ENCODE measurements around the gene PGM2L1. TPM values are rescaled to one million over a fixed set of nuclear protein-coding genes. Genes with fewer than 3 reads are reported as not detected.

Gene PGM2L1
- total RNA-seq, 2 experiments from 2014 or later, result 8.8 to 11.0 TPM

GRCh38 chr11:74288911-74289310 is 109.3 kb downstream of the PGM2L1 start:
- no peak for DNase-seq
- POLR2A ChIA-PET, result no interaction called here
- H3K27me3 Mint-ChIP-seq, result peaks cover 5% of the 10 kb centered on the region
- CTCF ChIA-PET, result no interaction called here
- no peak overlapping the region for H3K4me3 Mint-ChIP-seq
- H3K4me1 Mint-ChIP-seq, result peaks cover 6% of the 10 kb centered on the region
- no peaks in the 10 kb centered on the region for H3K36me3 Mint-ChIP-seq (ENCODE audit: low read depth)
- no peak for ATAC-seq
- intact Hi-C loops (cut with DNase I, micrococcal nuclease), result no loop called here
- no peak overlapping the region for H3K27ac Mint-ChIP-seq
- no peaks in the 10 kb centered on the region for H3K9me3 Mint-ChIP-seq (ENCODE audit: low read depth)

GRCh38 chr11:74288161-74288560 is 110.1 kb downstream of the PGM2L1 start:
- Mint-ChIP-seq H3K27ac (no peak overlapping the region), H3K9me3 (ENCODE audit: low read depth) (no peaks in the 10 kb centered on the region), H3K36me3 (ENCODE audit: low read depth) (no peaks in the 10 kb centered on the region), H3K27me3 (peaks cover 3% of the 10 kb centered on the region), H3K4me3 (no peak overlapping the region), H3K4me1 (peaks cover 6% of the 10 kb centered on the region)
- intact Hi-C loops (cut with DNase I, micrococcal nuclease), result no loop called here
- ATAC-seq, result peak; percentile 85
- DNase-seq, result peak; percentile 28
- POLR2A ChIA-PET, result no interaction called here
- CTCF ChIA-PET, result no interaction called here

- ATAC-seq (no peak), DNase-seq (no peak)
- ChIA-PET CTCF (no interaction called here), POLR2A (no interaction called here)
- no peak overlapping the region for H3K27ac Mint-ChIP-seq
- H3K4me1 Mint-ChIP-seq, result peaks cover 6% of the 10 kb centered on the region
- no peak overlapping the region for H3K4me3 Mint-ChIP-seq
- H3K27me3 Mint-ChIP-seq, result no peaks in the 10 kb centered on the region
- H3K9me3 Mint-ChIP-seq (ENCODE audit: low read depth), result no peaks in the 10 kb centered on the region
- intact Hi-C loops (cut with DNase I, micrococcal nuclease), result no loop called here
- no peaks in the 10 kb centered on the region for H3K36me3 Mint-ChIP-seq (ENCODE audit: low read depth)
Measured at GRCh38 chr11:74284466-74284865, 113.8 kb downstream of the PGM2L1 start.

GRCh38 chr11:74283580-74284180 is 114.6 kb downstream of the PGM2L1 start:
- DNase-seq (no peak), ATAC-seq (no peak)
- ChIA-PET POLR2A (no interaction called here), CTCF (interaction anchor here (0.6 kb wide), 2 partner anchors 688 to 1519 kb away, joined by 3 to 4 read pairs; no protein-coding TSS in a partner anchor)
- H3K27ac Mint-ChIP-seq, result no peak overlapping the region
- no peaks in the 10 kb centered on the region for H3K27me3 Mint-ChIP-seq
- H3K4me1 Mint-ChIP-seq, result peaks cover 6% of the 10 kb centered on the region
- no peak overlapping the region for H3K4me3 Mint-ChIP-seq
- no peaks in the 10 kb centered on the region for H3K36me3 Mint-ChIP-seq (ENCODE audit: low read depth)
- no peaks in the 10 kb centered on the region for H3K9me3 Mint-ChIP-seq (ENCODE audit: low read depth)
- intact Hi-C loops (cut with DNase I, micrococcal nuclease), result no loop called here

- DNase-seq, result no peak
- ChIA-PET POLR2A (no interaction called here), CTCF (interaction anchor here (0.6 to 0.7 kb wide), 3 partner anchors 31 to 1519 kb away, joined by 3 to 4 read pairs (median 3); no protein-coding TSS in a partner anchor)
- intact Hi-C loops (cut with DNase I, micrococcal nuclease), result no loop called here
- peaks cover 1% of the 10 kb centered on the region for H3K4me1 Mint-ChIP-seq
- no peaks in the 10 kb centered on the region for H3K9me3 Mint-ChIP-seq (ENCODE audit: low read depth)
- H3K4me3 Mint-ChIP-seq, result no peak overlapping the region
- no peak overlapping the region for H3K27ac Mint-ChIP-seq
- peak; percentile 44 for ATAC-seq
- no peaks in the 10 kb centered on the region for H3K27me3 Mint-ChIP-seq
- H3K36me3 Mint-ChIP-seq (ENCODE audit: low read depth), result no peaks in the 10 kb centered on the region
Measured at GRCh38 chr11:74282914-74283371, 115.3 kb downstream of the PGM2L1 start.

GRCh38 chr11:74282421-74282820 is 115.8 kb downstream of the PGM2L1 start:
- DNase-seq (no peak), ATAC-seq (no peak)
- Mint-ChIP-seq H3K9me3 (ENCODE audit: low read depth) (no peaks in the 10 kb centered on the region), H3K27me3 (no peaks in the 10 kb centered on the region), H3K4me3 (no peak overlapping the region), H3K27ac (no peak overlapping the region), H3K4me1 (no peaks in the 10 kb centered on the region), H3K36me3 (ENCODE audit: low read depth) (no peaks in the 10 kb centered on the region)
- CTCF ChIA-PET, result interaction anchor here (0.7 kb wide), 1 partner anchor 30 kb away, joined by 3 read pairs; no protein-coding TSS in a partner anchor
- intact Hi-C loops (cut with DNase I, micrococcal nuclease), result no loop called here
- POLR2A ChIA-PET, result no interaction called here

- no peaks in the 10 kb centered on the region for H3K36me3 Mint-ChIP-seq (ENCODE audit: low read depth)
- DNase-seq (no peak), ATAC-seq (no peak)
- no peak overlapping the region for H3K27ac Mint-ChIP-seq
- POLR2A ChIA-PET, result no interaction called here
- intact Hi-C loops (cut with DNase I, micrococcal nuclease), result no loop called here
- peaks cover 3% of the 10 kb centered on the region for H3K27me3 Mint-ChIP-seq
- CTCF ChIA-PET, result interaction anchor here (0.7 kb wide), 1 partner anchor 25 kb away, joined by 5 read pairs; no protein-coding TSS in a partner anchor
- H3K9me3 Mint-ChIP-seq (ENCODE audit: low read depth), result no peaks in the 10 kb centered on the region
- H3K4me3 Mint-ChIP-seq, result no peak overlapping the region
- no peaks in the 10 kb centered on the region for H3K4me1 Mint-ChIP-seq
Measured at GRCh38 chr11:74280494-74280893, 117.7 kb downstream of the PGM2L1 start.

Small RNA genes lying within 50 kb of the gene (microRNA-seq; reads per million reads assigned to microRNA genes)
- gene MIR548AL (ENCODE audit: borderline replicate concordance), result not detected

Other genes with a start within 250 kb of the PGM2L1 start
- 10 to 100 TPM; 23.9 to 28.0 TPM for gene C2CD3, start 227.4 kb downstream of the PGM2L1 start, total RNA-seq
- gene PPME1, start 227.1 kb downstream of the PGM2L1 start, total RNA-seq, result 10 to 100 TPM; 54.2 to 61.5 TPM
- gene P4HA3, start 86.8 kb downstream of the PGM2L1 start, total RNA-seq, result not detected
- not detected for gene KCNE3, start 69.1 kb upstream of the PGM2L1 start, total RNA-seq
- gene LIPT2, start 95.3 kb upstream of the PGM2L1 start, total RNA-seq, result 1 to 10 TPM; 4.2 to 5.0 TPM
- gene POLD3, start 194.1 kb upstream of the PGM2L1 start, total RNA-seq, result 10 to 100 TPM; 70.0 to 79.8 TPM

Data from activated CD4-positive, alpha-beta T cell treated with anti-CD3 and anti-CD28 coated beads for 36 hours (primary cell).